Mammary epithelial cell (primary cell): Measurements from ENCODE around the gene PPM1G.

Experiments used
- EZH2 ChIP-seq: IDR thresholded peaks from 2 replicates; pipeline ENCODE4 v1.6.1; 2012; ENCODE audit warnings: low read length, inconsistent platforms, borderline replicate concordance
- TF ChIP-seq, protein P1 (sequence below), 2 donors: IDR thresholded peaks in 1 of 2; conservative IDR thresholded peaks in 1 of 2; 2 replicates each; pipeline ENCODE4 v1.5.1; 2011 to 2012; ENCODE audit warnings: inconsistent platforms in 2 of 2, low read length in 2 of 2, mild to moderate bottlenecking in 2 of 2, control low read depth in 1 of 2, low read depth in 1 of 2; ENCODE audit not compliant: insufficient read depth in 1 of 2; ENCODE audit errors: extremely low read depth in 1 of 2

DNA sequence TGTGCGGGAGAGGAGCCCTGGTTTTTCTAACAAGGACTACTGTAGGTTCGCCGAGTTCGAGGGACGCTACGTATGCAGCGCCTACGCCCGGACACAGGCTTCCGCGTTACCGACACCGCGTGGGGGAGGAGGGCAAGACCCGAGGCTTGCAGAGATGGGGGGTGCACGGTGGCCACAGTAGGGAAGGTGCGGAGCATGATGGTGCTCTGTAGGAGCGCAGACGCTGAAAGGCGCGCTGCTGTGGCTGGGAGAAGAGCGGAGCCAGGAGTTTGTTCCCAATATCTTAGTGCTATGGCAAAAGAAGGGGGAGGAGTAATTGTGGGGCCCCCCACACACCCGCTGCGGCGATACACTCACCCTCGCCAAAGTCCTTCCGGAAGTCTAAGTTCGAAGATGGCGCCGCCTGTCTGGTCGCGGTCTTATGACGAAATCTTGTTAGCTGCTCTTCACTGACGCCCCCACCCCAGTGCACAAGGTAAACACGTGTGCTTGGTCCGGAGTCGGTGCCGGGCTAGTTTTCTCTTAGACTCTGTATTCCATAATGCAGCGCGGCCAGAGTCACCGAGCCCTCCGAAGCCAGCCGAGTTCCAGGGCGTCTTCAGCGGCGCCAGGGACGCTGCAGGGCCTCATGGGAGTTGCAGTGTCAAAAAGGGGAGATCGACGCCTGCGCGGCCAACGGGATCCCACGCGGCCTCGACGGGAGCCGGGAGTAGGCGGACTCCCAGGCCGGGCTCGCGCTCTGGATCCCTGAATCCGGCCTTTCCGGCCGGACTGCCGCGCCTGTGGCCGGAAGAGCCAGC is 52.8 kb downstream of the PPM1G start, which contains the start of gene GTF3C2:
- TF ChIP-seq, protein P1, sequence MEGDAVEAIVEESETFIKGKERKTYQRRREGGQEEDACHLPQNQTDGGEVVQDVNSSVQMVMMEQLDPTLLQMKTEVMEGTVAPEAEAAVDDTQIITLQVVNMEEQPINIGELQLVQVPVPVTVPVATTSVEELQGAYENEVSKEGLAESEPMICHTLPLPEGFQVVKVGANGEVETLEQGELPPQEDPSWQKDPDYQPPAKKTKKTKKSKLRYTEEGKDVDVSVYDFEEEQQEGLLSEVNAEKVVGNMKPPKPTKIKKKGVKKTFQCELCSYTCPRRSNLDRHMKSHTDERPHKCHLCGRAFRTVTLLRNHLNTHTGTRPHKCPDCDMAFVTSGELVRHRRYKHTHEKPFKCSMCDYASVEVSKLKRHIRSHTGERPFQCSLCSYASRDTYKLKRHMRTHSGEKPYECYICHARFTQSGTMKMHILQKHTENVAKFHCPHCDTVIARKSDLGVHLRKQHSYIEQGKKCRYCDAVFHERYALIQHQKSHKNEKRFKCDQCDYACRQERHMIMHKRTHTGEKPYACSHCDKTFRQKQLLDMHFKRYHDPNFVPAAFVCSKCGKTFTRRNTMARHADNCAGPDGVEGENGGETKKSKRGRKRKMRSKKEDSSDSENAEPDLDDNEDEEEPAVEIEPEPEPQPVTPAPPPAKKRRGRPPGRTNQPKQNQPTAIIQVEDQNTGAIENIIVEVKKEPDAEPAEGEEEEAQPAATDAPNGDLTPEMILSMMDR (conservative IDR thresholded peaks at IDR 0.05 in 1 of 2, IDR thresholded peaks at IDR 0.05 in 1 of 2; ENCODE audit: extremely low read depth in 1 of 2, insufficient read depth in 1 of 2, low read depth in 1 of 2, low read length in 2 of 2), result no peak
- no peak for TF ChIP-seq EZH2
